Heart right ventricle (tissue), 16 donors: ENCODE data around the gene CDK5. TPM values are rescaled to one million over a fixed set of nuclear protein-coding genes. Genes with fewer than 3 reads are reported as not detected.

Source experiments
- ATAC-seq, 8 donors: fragments of 200-7000 bp; cut with Tn5 transposase; one replicate each; pipeline ENCODE4 v1.9.1; 2020; ENCODE audit warnings: mild to moderate bottlenecking in 8 of 8, moderate library complexity in 8 of 8, moderate number of reproducible peaks in 1 of 8
- DNase-seq, 2 donors: peaks; one replicate each; pipeline ENCODE4 v3.0.0-alpha.2; 2020
- H3K27ac ChIP-seq, 10 donors: fragments of 200-600 bp; sonication (generic) in 2 of 10; one replicate each; pipeline versions ENCODE4 v1.5.0 to v1.8.0; 2020 to 2022; ENCODE audit warnings: mild to moderate bottlenecking in 3 of 10
- H3K27me3 ChIP-seq, 7 donors: fragments of 200-600 bp; one replicate each; pipeline ENCODE4 v1.8.0; 2021 to 2022; ENCODE audit warnings: mild to moderate bottlenecking in 2 of 7
- H3K36me3 ChIP-seq, 9 donors: fragments of 200-600 bp; sonication (generic) in 1 of 9; one replicate each; pipeline versions ENCODE4 v1.5.0 to v1.8.0; 2020 to 2022; ENCODE audit warnings: mild to moderate bottlenecking in 2 of 9
- H3K4me1 ChIP-seq, 9 donors: fragments of 200-600 bp; sonication (generic) in 1 of 9; one replicate each; pipeline versions ENCODE4 v1.5.0 to v1.8.0; 2020 to 2022; ENCODE audit warnings: mild to moderate bottlenecking in 4 of 9
- H3K4me3 ChIP-seq, 10 donors: fragments of 200-600 bp; sonication (generic) in 2 of 10; one replicate each; pipeline versions ENCODE4 v1.5.0 to v1.8.0; 2020 to 2022; ENCODE audit warnings: mild to moderate bottlenecking in 7 of 10, moderate library complexity in 2 of 10
- H3K9me3 ChIP-seq, 11 donors: fragments of 200-600 bp in 10 of 11; sonication (generic) in 2 of 11; one replicate each; pipeline versions ENCODE4 v1.5.0 to v1.8.0; 2013 to 2022; ENCODE audit warnings: mild to moderate bottlenecking in 2 of 11, control low read depth in 1 of 11, moderate library complexity in 1 of 11
- CTCF ChIP-seq, 9 donors: fragments of 200-600 bp; sonication (generic) in 2 of 9; IDR thresholded peaks; one replicate each; pipeline versions ENCODE4 v1.5.0 to v1.8.0; 2021 to 2022; ENCODE audit warnings: antibody characterized with exemption in 9 of 9, mild to moderate bottlenecking in 5 of 9, moderate library complexity in 1 of 9
- WGBS, 2 donors: extraction: QIAGEN DNeasy Blood & Tissue Kit; methylation state at CpG; one replicate each; pipeline ENCODE4 v1.1.7; 2013; ENCODE audit warnings: inconsistent platforms in 1 of 2; 5-methylcytosine and 5-hydroxymethylcytosine counted together
- intact Hi-C, 10 donors: fragments of 100-400 bp; cut with DNase I; formaldehyde crosslinking; loops; one replicate each; pipeline versions ENCODE4 v1.11.1 to v1.14.2; 2022
- polyA plus RNA-seq, 2 donors: library from polyadenylated mRNA; stranded (reverse); fragments of 200-250 nt; gene quantifications; one replicate each; pipeline ENCODE4 v1.2.3, GENCODE V29; 2013
- total RNA-seq, 10 donors: library from RNA; stranded (reverse); fragmentation: NEBNext Ultra II Directional in 3 of 10; extraction: Animal tissue kit (Norgen Biotek cat#: 25700) in 3 of 10; gene quantifications; one replicate each; pipeline versions ENCODE4 v1.2.1 to v1.2.4, GENCODE V29; 2021 to 2023
- donor health status: Arrhythmogenic right ventricular cardiomyopathy.
- donor health status: ischemic (EF 13 %, LVEDD 7.1; RV severe dilation, severe dysfunction).
- donor health status: healthy with polysubstance abuse.
- donor health status: DM: no; HTN: yes; CAD: no.
- donor health status: DM: no; HTN: no; CAD: no.
- donor health status: ischemic (EF 25% LVEDD 6.9; RV normal size, moderate dysfunction).
- donor health status: ischemic (EF 25% LVEDD 5.7; RV mildly dilated, moderate dysfunction).
- donor health status: healthy.
- donor health status: DM: yes; HTN: yes; CAD: no.
- donor health status: Ischemic cardiomyopathy.
- donor health status: ischemic (EF 35%, LVEDD 5.7; RV mildly dilated, moderate dysfunction).
- donor health status: nonischemic (EF 11% LVEDD 7.7; RV severe dilation, severe dysfunction).
- donor health status: DM: yes; HTN: yes; CAD: no.
- donor health status: PGD.
- donor health status: ischemic (EF 29% LVEDD 5.4; RV normal size, mild dysfunction).
- donor health status: nonischemic (EF 23%, LVEDD 6.1; RV moderate dilation, normal function).

The CDK5 gene
- total and polyA plus RNA-seq, 12 donors = 5.0 to 11.3 (median 7.6) TPM

- no peaks in the 10 kb centered on the region for H3K27me3 ChIP-seq
- no peaks in the 10 kb centered on the region for H3K9me3 ChIP-seq
- 86% methylated on average over 12 of the region's 12 CpGs for WGBS, 2 donors
- no peak overlapping the region for H3K4me3 ChIP-seq
- no peak for ATAC-seq
- no peak overlapping the region for H3K27ac ChIP-seq
- peaks cover 0 to 97% (median 55%) of the 10 kb centered on the region in 9 donors for H3K36me3 ChIP-seq
- no peak for TF ChIP-seq CTCF (IDR thresholded peaks at IDR 0.05)
- DNase-seq = no peak
- intact Hi-C loops = no loop called here
- peaks cover 0 to 14% (median 5%) of the 10 kb centered on the region in 9 donors for H3K4me1 ChIP-seq
Observed at GRCh38 chr7:151068069-151068773, 10.5 kb upstream of the CDK5 start.

DNA sequence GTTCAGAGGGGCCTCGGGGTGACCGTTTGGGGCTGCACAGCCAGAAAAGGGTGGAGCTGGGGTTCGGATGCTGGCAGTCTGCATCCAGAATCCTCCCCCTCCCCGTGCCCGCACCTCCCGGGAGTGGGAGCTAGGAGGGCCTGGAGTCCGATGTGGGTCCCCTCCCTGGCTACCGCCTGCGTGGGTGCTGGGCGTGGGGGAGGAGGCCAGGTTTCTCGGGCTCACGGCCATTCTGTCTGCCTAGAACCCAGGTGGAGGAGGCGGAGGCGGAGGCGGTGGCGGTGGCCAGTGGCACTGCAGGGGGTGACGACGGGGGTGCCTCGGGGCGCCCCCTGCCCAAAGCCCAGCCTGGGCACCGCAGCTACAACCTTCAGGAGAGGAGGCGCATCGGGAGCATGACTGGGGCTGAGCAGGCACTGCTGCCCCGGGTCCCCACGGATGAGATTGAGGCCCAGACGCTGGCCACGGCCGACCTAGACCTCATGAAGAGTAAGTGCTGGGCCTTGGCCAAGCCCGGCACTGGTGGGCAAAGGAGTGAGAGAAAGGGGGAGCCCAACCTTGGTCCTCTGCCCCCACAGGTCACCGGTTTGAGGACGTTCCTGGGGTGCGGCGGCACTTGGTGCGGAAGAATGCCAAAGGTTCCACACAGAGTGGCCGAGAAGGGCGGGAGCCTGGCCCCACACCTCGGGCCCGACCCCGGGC lies 8.7 kb upstream of the CDK5 start:
- 94% methylated on average over 37 to 39 of the region's 39 CpGs for WGBS, 2 donors
- H3K36me3 ChIP-seq = peaks cover 0 to 83% (median 48%) of the 10 kb centered on the region in 9 donors
- TF ChIP-seq CTCF (IDR thresholded peaks at IDR 0.05) = no peak
- ATAC-seq = no peak
- no peak overlapping the region for H3K4me3 ChIP-seq
- no peaks in the 10 kb centered on the region for H3K9me3 ChIP-seq
- intact Hi-C loops = no loop called here
- H3K27me3 ChIP-seq = no peaks in the 10 kb centered on the region
- no peak overlapping the region for H3K27ac ChIP-seq
- H3K4me1 ChIP-seq = peaks cover 11 to 32% (median 23%) of the 10 kb centered on the region in 9 donors
- DNase-seq = no peak

DNA sequence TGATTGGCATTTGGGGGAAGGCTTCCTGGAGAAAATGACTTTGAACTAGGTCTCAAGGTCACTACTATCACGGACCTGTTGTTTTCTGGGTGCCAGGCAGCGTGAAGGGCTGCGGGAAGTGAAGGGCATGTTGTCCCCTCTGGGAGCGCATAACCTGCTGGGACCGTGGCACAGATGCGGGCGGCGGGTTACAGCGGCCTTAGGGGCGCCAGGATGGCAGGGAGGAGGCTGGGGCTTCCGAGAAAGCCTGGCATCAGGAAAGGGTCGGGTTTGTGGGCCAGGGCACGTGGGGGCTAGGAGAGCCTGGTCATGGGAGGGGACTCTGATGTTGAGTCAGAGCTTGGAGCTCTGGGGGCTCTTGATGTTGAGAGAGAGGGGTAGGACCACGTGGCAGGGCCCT lies 7.8 kb upstream of the CDK5 start:
- no peaks in the 10 kb centered on the region for H3K27me3 ChIP-seq
- H3K4me3 ChIP-seq = no peak overlapping the region
- H3K9me3 ChIP-seq = no peaks in the 10 kb centered on the region
- intact Hi-C loops = no loop called here
- TF ChIP-seq CTCF (IDR thresholded peaks at IDR 0.05) = no peak
- H3K27ac ChIP-seq = no peak overlapping the region
- peaks cover 0 to 74% (median 43%) of the 10 kb centered on the region in 9 donors for H3K36me3 ChIP-seq
- no peak for ATAC-seq
- H3K4me1 ChIP-seq = peaks cover 20 to 41% (median 32%) of the 10 kb centered on the region in 9 donors
- no peak for DNase-seq
- 75% methylated on average over 14 of the region's 14 CpGs for WGBS, 2 donors

DNA sequence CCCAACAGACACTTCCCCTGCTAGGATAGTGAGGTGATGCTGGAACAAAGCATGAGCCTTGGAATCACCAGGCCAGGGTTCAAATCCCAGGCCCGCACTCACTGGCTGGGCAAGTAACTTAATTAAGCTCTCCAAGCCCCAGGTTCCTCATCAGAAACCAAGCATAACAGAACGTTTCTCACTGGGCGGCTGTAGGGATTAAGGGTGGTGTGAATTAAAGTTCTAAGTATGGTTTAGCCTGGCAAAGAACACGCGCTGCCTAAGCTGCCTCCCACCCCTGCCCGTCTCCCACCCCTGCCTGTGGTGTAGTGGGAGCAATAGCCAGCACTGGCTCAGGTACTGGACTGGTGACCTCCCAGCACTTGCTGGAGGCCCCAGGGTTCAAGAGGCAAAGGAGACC lies 7.3 kb upstream of the CDK5 start:
- ATAC-seq (no peak), DNase-seq (no peak)
- Histone ChIP-seq H3K27me3 (no peaks in the 10 kb centered on the region), H3K36me3 (peaks cover 0 to 69% (median 43%) of the 10 kb centered on the region in 9 donors), H3K9me3 (no peaks in the 10 kb centered on the region), H3K4me1 (peaks cover 23 to 46% (median 37%) of the 10 kb centered on the region in 9 donors), H3K4me3 (no peak overlapping the region), H3K27ac (no peak overlapping the region)
- TF ChIP-seq CTCF (IDR thresholded peaks at IDR 0.05) = no peak
- 86 to 90% methylated on average over 6 of the region's 6 CpGs for WGBS, 2 donors
- intact Hi-C loops = no loop called here
